Glutamatergic neuron (in vitro differentiated cells): ENCODE results near the gene IL17B. TPM values are rescaled to one million over a fixed set of nuclear protein-coding genes. Genes with fewer than 3 reads are reported as not detected.

Source experiments
- DNase-seq: peaks from one replicate; pipeline ENCODE4 v3.0.0; 2022
- H3K27ac Mint-ChIP-seq: one replicate; pipeline ENCODE4 v1.8.0; 2020; ENCODE audit warnings: mild to moderate bottlenecking, mixed read lengths, inconsistent platforms; ENCODE audit not compliant: unreplicated experiment
- H3K27me3 Mint-ChIP-seq: one replicate; pipeline ENCODE4 v1.8.0; 2020; ENCODE audit warnings: mild to moderate bottlenecking, moderate library complexity, mixed read lengths, inconsistent platforms; ENCODE audit not compliant: unreplicated experiment
- H3K36me3 Mint-ChIP-seq: one replicate; pipeline ENCODE4 v1.8.0; 2020; ENCODE audit warnings: mild to moderate bottlenecking, mixed read lengths, inconsistent platforms; ENCODE audit not compliant: unreplicated experiment
- H3K4me1 Mint-ChIP-seq: one replicate; pipeline ENCODE4 v1.8.0; 2020; ENCODE audit warnings: mild to moderate bottlenecking, low read depth, mixed read lengths, inconsistent platforms; ENCODE audit not compliant: unreplicated experiment
- H3K4me3 Mint-ChIP-seq: one replicate; pipeline ENCODE4 v1.8.0; 2020; ENCODE audit warnings: mild to moderate bottlenecking, mixed read lengths, inconsistent platforms; ENCODE audit not compliant: unreplicated experiment
- H3K9me3 Mint-ChIP-seq: one replicate; pipeline ENCODE4 v1.8.0; 2020; ENCODE audit warnings: mild to moderate bottlenecking, moderate library complexity, mixed read lengths, inconsistent platforms; ENCODE audit not compliant: unreplicated experiment
- CTCF ChIP-seq: fragments of 200-600 bp; sonication (generic); IDR thresholded peaks from one replicate; pipeline ENCODE4 v1.5.0; 2021; ENCODE audit not compliant: partially characterized antibody, unreplicated experiment
- long read RNA-seq: library from polyadenylated mRNA; unstranded; transcript quantifications from one replicate; pipeline ENCODE4 v2.0.0, GENCODE V29; 2020; ENCODE audit not compliant: unreplicated experiment
- total RNA-seq: library from RNA; stranded (reverse); fragmentation: NEBNext Ultra II Directional; extraction: Animal tissue kit (Norgen Biotek cat#: 25700); gene quantifications from one replicate; pipeline ENCODE4 v1.2.1, GENCODE V29; 2021; ENCODE audit not compliant: unreplicated experiment

IL17B gene
- 0.88 TPM for total RNA-seq
- long read RNA-seq: 0 reads

GRCh38 chr5:149379177-149379761 is at the start of gene IL17B:
Gene IL17B, minus strand, starts transcription at chr5:149379292. Its CDS starts 67 bp downstream, at chr5:149379225.
- H3K4me3 Mint-ChIP-seq: no peak within 1 kb of the TSS
- DNase-seq: no peak
- H3K27ac Mint-ChIP-seq: no peak within 1 kb of the TSS
- peaks cover 1% of the 10 kb centered on the region for H3K9me3 Mint-ChIP-seq
- H3K27me3 Mint-ChIP-seq: peaks cover 5% of the 10 kb centered on the region
- no peak for TF ChIP-seq CTCF
- no peaks in the 10 kb centered on the region for H3K4me1 Mint-ChIP-seq
- peaks cover 4% of the 10 kb centered on the region for H3K36me3 Mint-ChIP-seq

- DNase-seq: no peak
- Mint-ChIP-seq H3K36me3 (no peaks in the 10 kb centered on the region), H3K4me3 (no peak overlapping the region), H3K27ac (no peak overlapping the region), H3K27me3 (peaks cover 5% of the 10 kb centered on the region), H3K9me3 (peaks cover 4% of the 10 kb centered on the region), H3K4me1 (peaks cover 3% of the 10 kb centered on the region)
- TF ChIP-seq CTCF: no peak
Observed at GRCh38 chr5:149428032-149428431, 48.9 kb upstream of the IL17B start.

- H3K4me1 Mint-ChIP-seq: peaks cover 5% of the 10 kb centered on the region
- H3K36me3 Mint-ChIP-seq: no peaks in the 10 kb centered on the region
- peaks cover 5% of the 10 kb centered on the region for H3K27me3 Mint-ChIP-seq
- H3K4me3 Mint-ChIP-seq: no peak overlapping the region
- no peak for DNase-seq
- peaks cover 4% of the 10 kb centered on the region for H3K9me3 Mint-ChIP-seq
- no peak for TF ChIP-seq CTCF
- no peak overlapping the region for H3K27ac Mint-ChIP-seq
Observed at GRCh38 chr5:149427374-149427773, 48.3 kb upstream of the IL17B start.

GRCh38 chr5:149426931-149427330 is 47.8 kb upstream of the IL17B start:
- TF ChIP-seq CTCF: no peak
- Mint-ChIP-seq H3K27me3 (peaks cover 6% of the 10 kb centered on the region), H3K9me3 (peaks cover 4% of the 10 kb centered on the region), H3K36me3 (no peaks in the 10 kb centered on the region), H3K4me1 (peaks cover 8% of the 10 kb centered on the region), H3K4me3 (no peak overlapping the region), H3K27ac (no peak overlapping the region)
- no peak for DNase-seq

GRCh38 chr5:149425729-149426128 is 46.6 kb upstream of the IL17B start:
- Mint-ChIP-seq H3K4me1 (peaks cover 15% of the 10 kb centered on the region), H3K27me3 (peaks cover 10% of the 10 kb centered on the region), H3K27ac (no peak overlapping the region)

More at GRCh38 chr5:149425729-149426128, 46.6 kb upstream of the IL17B start:
- H3K36me3 Mint-ChIP-seq: no peaks in the 10 kb centered on the region
- peaks cover 5% of the 10 kb centered on the region for H3K9me3 Mint-ChIP-seq
- H3K4me3 Mint-ChIP-seq: no peak overlapping the region
- TF ChIP-seq CTCF: no peak
- DNase-seq: no peak
